HEK293T (cell line): Measurements from ENCODE around the gene ANTXR1.

Source experiments
- CTCF ChIA-PET: fragments of 350-600 bp; formaldehyde crosslinking; extraction: SDS; loops from one replicate; lab custom pipeline; 2021; ENCODE audit warnings: antibody characterized with exemption, inconsistent platforms; lab: Yijun Ruan, JAX
- POLR2A ChIA-PET: fragments of 350-600 bp; formaldehyde crosslinking; extraction: SDS; loops from one replicate; lab custom pipeline; 2020; ENCODE audit warnings: antibody characterized with exemption, inconsistent platforms; lab: Yijun Ruan, JAX
- DNase-seq: peaks from one replicate; pipeline ENCODE4 v3.0.0; 2012; ENCODE audit warnings: mixed read lengths; ENCODE audit errors: extremely low spot score
- ARNT ChIP-seq: fragments of 450-650 bp; IDR thresholded peaks from 2 replicates; pipeline ENCODE4 v1.6.1; 2017; ENCODE audit warnings: mild to moderate bottlenecking
- BHLHE40 ChIP-seq: fragments of 450-650 bp; IDR thresholded peaks from 2 replicates; pipeline ENCODE4 v1.6.1; 2016; ENCODE audit warnings: mild to moderate bottlenecking, moderate library complexity, borderline replicate concordance
- CTBP1 ChIP-seq: fragments of 450-650 bp; IDR thresholded peaks from 2 replicates; pipeline ENCODE4 v1.6.1; 2016; ENCODE audit warnings: borderline replicate concordance
- ELF4 ChIP-seq: fragments of 450-650 bp; IDR thresholded peaks from 2 replicates; pipeline ENCODE4 v1.6.1; 2017; ENCODE audit warnings: antibody characterized with exemption
- FOXA1 ChIP-seq: fragments of 450-650 bp; IDR thresholded peaks from 2 replicates; pipeline ENCODE4 v1.6.1; 2016; ENCODE audit warnings: mild to moderate bottlenecking
- FOXK2 ChIP-seq: fragments of 450-650 bp; IDR thresholded peaks from 2 replicates; pipeline ENCODE4 v1.6.1; 2016; ENCODE audit warnings: mild to moderate bottlenecking
- FOXM1 ChIP-seq: fragments of 450-650 bp; IDR thresholded peaks from 2 replicates; pipeline ENCODE4 v1.6.1; 2017; ENCODE audit warnings: mild to moderate bottlenecking, borderline replicate concordance
- HDGF ChIP-seq: fragments of 450-650 bp; IDR thresholded peaks from 2 replicates; pipeline ENCODE4 v1.6.1; 2017; ENCODE audit warnings: antibody characterized with exemption, borderline replicate concordance
- L3MBTL2 ChIP-seq: fragments of 450-650 bp; conservative IDR thresholded peaks from 2 replicates; pipeline ENCODE4 v1.6.1; 2016; ENCODE audit warnings: mild to moderate bottlenecking
- LEF1 ChIP-seq: fragments of 450-650 bp; IDR thresholded peaks from 2 replicates; pipeline ENCODE4 v1.6.1; 2017; ENCODE audit warnings: mild to moderate bottlenecking, borderline replicate concordance
- NFRKB ChIP-seq: fragments of 450-650 bp; IDR thresholded peaks from 2 replicates; pipeline ENCODE4 v1.6.1; 2016; ENCODE audit warnings: mild to moderate bottlenecking, moderate library complexity
- PKNOX1 ChIP-seq: fragments of 450-650 bp; IDR thresholded peaks from 2 replicates; pipeline ENCODE4 v1.6.1; 2016
- SP1 ChIP-seq: fragments of 450-650 bp; IDR thresholded peaks from 2 replicates; pipeline ENCODE4 v1.6.1; 2017
- SUZ12 ChIP-seq: fragments of 450-650 bp; IDR thresholded peaks from 2 replicates; pipeline ENCODE4 v1.6.1; 2016; ENCODE audit warnings: mild to moderate bottlenecking
- TARDBP ChIP-seq: fragments of 450-650 bp; IDR thresholded peaks from 2 replicates; pipeline ENCODE4 v1.6.1; 2016
- ZNF384 ChIP-seq: fragments of 450-650 bp; IDR thresholded peaks from 2 replicates; pipeline ENCODE4 v1.6.1; 2016

The ANTXR1 gene

GRCh38 chr2:69210385-69210784 is 197.4 kb downstream of the ANTXR1 start:
- no peak for DNase-seq
- TF ChIP-seq FOXA1, result no peak
- no peak for TF ChIP-seq CTBP1
- ChIA-PET POLR2A (no interaction called here), CTCF (no interaction called here)

GRCh38 chr2:69211048-69211447 is 198.1 kb downstream of the ANTXR1 start:
- no peak for TF ChIP-seq SP1
- TF ChIP-seq L3MBTL2, result no peak
- no peak for TF ChIP-seq TARDBP
- TF ChIP-seq ZNF384, result no peak
- TF ChIP-seq FOXK2, result no peak
- no peak for TF ChIP-seq SUZ12
- no peak for TF ChIP-seq NFRKB
- TF ChIP-seq HDGF, result no peak
- no peak for TF ChIP-seq CTBP1
- no peak for TF ChIP-seq FOXA1
- no peak for TF ChIP-seq ELF4
- TF ChIP-seq FOXM1, result no peak
- TF ChIP-seq LEF1, result no peak
- no peak for DNase-seq
- ChIA-PET POLR2A (no interaction called here), CTCF (no interaction called here)

GRCh38 chr2:69211686-69212085 is 198.7 kb downstream of the ANTXR1 start:
- TF ChIP-seq ELF4 (no peak), HDGF (no peak), SUZ12 (no peak)
- ChIA-PET POLR2A (no interaction called here), CTCF (no interaction called here)
- DNase-seq, result no peak

- CTCF ChIA-PET, result no interaction called here
- no peak for TF ChIP-seq L3MBTL2
- TF ChIP-seq BHLHE40, result no peak
- TF ChIP-seq SUZ12, result no peak
- TF ChIP-seq ARNT, result no peak
- no peak for TF ChIP-seq TARDBP
- no peak for TF ChIP-seq FOXK2
- TF ChIP-seq ZNF384, result no peak
- no peak for TF ChIP-seq ELF4
- no peak for TF ChIP-seq CTBP1
- TF ChIP-seq HDGF, result no peak
- TF ChIP-seq PKNOX1, result no peak
- no peak for TF ChIP-seq NFRKB
- TF ChIP-seq FOXA1, result no peak
- TF ChIP-seq FOXM1, result no peak
- TF ChIP-seq LEF1, result no peak
- no peak for TF ChIP-seq SP1
- DNase-seq, result no peak
- POLR2A ChIA-PET, result no interaction called here
Measured at GRCh38 chr2:69212238-69213028, 199.5 kb downstream of the ANTXR1 start.

- DNase-seq, result no peak
- no peak for TF ChIP-seq ELF4
- POLR2A ChIA-PET, result no interaction called here
- CTCF ChIA-PET, result no interaction called here
Measured at GRCh38 chr2:69213201-69213600, 200.2 kb downstream of the ANTXR1 start.

GRCh38 chr2:69213782-69214181 is 200.8 kb downstream of the ANTXR1 start:
- DNase-seq, result no peak
- ChIA-PET CTCF (no interaction called here), POLR2A (no interaction called here)
- TF ChIP-seq CTBP1, result no peak
- no peak for TF ChIP-seq SUZ12
- no peak for TF ChIP-seq NFRKB
- TF ChIP-seq FOXK2, result no peak
- no peak for TF ChIP-seq TARDBP
- no peak for TF ChIP-seq LEF1
- no peak for TF ChIP-seq ELF4
- TF ChIP-seq HDGF, result no peak
- no peak for TF ChIP-seq FOXA1
- TF ChIP-seq SP1, result no peak
- no peak for TF ChIP-seq ZNF384
- TF ChIP-seq ARNT, result no peak

GRCh38 chr2:69214898-69215297 is 201.9 kb downstream of the ANTXR1 start:
- TF ChIP-seq PKNOX1, result no peak
- no peak for TF ChIP-seq CTBP1
- no peak for TF ChIP-seq SUZ12
- TF ChIP-seq ELF4, result no peak
- TF ChIP-seq FOXM1, result no peak
- TF ChIP-seq TARDBP, result no peak
- no peak for TF ChIP-seq BHLHE40
- TF ChIP-seq L3MBTL2, result no peak
- ChIA-PET POLR2A (no interaction called here), CTCF (no interaction called here)
- no peak for DNase-seq
